Glutamatergic neuron (in vitro differentiated cells): ENCODE results near the gene PRSS23. TPM values are rescaled to one million over a fixed set of nuclear protein-coding genes. Genes with fewer than 3 reads are reported as not detected.
A peak's percentile ranks its signal among the peaks of the same experiment; 100 is the strongest.
"Not testable (repeated sequence)": the region's sequence is repeated elsewhere in the genome, so short reads cannot be mapped to it uniquely, and the experiment has no call there.

Experiments
- DNase-seq: peaks from one replicate; pipeline ENCODE4 v3.0.0; 2022
- H3K27ac Mint-ChIP-seq: one replicate; pipeline ENCODE4 v1.8.0; 2020; ENCODE audit warnings: mild to moderate bottlenecking, mixed read lengths, inconsistent platforms; ENCODE audit not compliant: unreplicated experiment
- H3K27me3 Mint-ChIP-seq: one replicate; pipeline ENCODE4 v1.8.0; 2020; ENCODE audit warnings: mild to moderate bottlenecking, moderate library complexity, mixed read lengths, inconsistent platforms; ENCODE audit not compliant: unreplicated experiment
- H3K36me3 Mint-ChIP-seq: one replicate; pipeline ENCODE4 v1.8.0; 2020; ENCODE audit warnings: mild to moderate bottlenecking, mixed read lengths, inconsistent platforms; ENCODE audit not compliant: unreplicated experiment
- H3K4me1 Mint-ChIP-seq: one replicate; pipeline ENCODE4 v1.8.0; 2020; ENCODE audit warnings: mild to moderate bottlenecking, low read depth, mixed read lengths, inconsistent platforms; ENCODE audit not compliant: unreplicated experiment
- H3K4me3 Mint-ChIP-seq: one replicate; pipeline ENCODE4 v1.8.0; 2020; ENCODE audit warnings: mild to moderate bottlenecking, mixed read lengths, inconsistent platforms; ENCODE audit not compliant: unreplicated experiment
- H3K9me3 Mint-ChIP-seq: one replicate; pipeline ENCODE4 v1.8.0; 2020; ENCODE audit warnings: mild to moderate bottlenecking, moderate library complexity, mixed read lengths, inconsistent platforms; ENCODE audit not compliant: unreplicated experiment
- total RNA-seq: library from RNA; stranded (reverse); fragmentation: NEBNext Ultra II Directional; extraction: Animal tissue kit (Norgen Biotek cat#: 25700); gene quantifications from one replicate; pipeline ENCODE4 v1.2.1, GENCODE V29; 2021; ENCODE audit not compliant: unreplicated experiment
- TF ChIP-seq, protein P1 (sequence below): fragments of 200-600 bp; sonication (generic); IDR thresholded peaks from one replicate; pipeline ENCODE4 v1.5.0; 2021; ENCODE audit not compliant: partially characterized antibody, unreplicated experiment

PRSS23 gene
- total RNA-seq, 1 donor from 2014 or later: 20.2 TPM

DNA sequence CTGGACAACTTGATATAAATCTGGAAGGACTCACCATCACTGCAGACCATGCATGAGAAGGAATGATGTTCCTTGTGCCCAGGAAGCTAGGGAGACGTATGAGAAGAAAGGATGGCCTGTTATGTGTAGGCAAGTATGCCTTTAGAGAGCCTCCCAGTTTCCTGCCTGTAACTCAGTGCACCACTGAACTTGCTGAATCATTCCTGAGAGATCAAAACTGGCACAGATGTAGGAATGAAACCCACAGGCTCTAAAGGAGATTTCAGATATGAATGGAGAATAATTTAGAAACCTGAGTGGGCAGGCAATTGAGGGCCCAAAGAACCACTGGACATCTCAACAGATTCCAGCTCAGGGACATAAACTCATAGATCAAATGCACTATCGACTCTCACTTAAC is 38.4 kb upstream of the PRSS23 start:
- TF ChIP-seq, protein P1, sequence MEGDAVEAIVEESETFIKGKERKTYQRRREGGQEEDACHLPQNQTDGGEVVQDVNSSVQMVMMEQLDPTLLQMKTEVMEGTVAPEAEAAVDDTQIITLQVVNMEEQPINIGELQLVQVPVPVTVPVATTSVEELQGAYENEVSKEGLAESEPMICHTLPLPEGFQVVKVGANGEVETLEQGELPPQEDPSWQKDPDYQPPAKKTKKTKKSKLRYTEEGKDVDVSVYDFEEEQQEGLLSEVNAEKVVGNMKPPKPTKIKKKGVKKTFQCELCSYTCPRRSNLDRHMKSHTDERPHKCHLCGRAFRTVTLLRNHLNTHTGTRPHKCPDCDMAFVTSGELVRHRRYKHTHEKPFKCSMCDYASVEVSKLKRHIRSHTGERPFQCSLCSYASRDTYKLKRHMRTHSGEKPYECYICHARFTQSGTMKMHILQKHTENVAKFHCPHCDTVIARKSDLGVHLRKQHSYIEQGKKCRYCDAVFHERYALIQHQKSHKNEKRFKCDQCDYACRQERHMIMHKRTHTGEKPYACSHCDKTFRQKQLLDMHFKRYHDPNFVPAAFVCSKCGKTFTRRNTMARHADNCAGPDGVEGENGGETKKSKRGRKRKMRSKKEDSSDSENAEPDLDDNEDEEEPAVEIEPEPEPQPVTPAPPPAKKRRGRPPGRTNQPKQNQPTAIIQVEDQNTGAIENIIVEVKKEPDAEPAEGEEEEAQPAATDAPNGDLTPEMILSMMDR: no peak
- H3K27me3 Mint-ChIP-seq: no peaks in the 10 kb centered on the region
- no peaks in the 10 kb centered on the region for H3K36me3 Mint-ChIP-seq
- DNase-seq: no peak
- no peaks in the 10 kb centered on the region for H3K4me1 Mint-ChIP-seq
- H3K9me3 Mint-ChIP-seq: no peaks in the 10 kb centered on the region
- H3K27ac Mint-ChIP-seq: no peak overlapping the region
- no peak overlapping the region for H3K4me3 Mint-ChIP-seq

DNA sequence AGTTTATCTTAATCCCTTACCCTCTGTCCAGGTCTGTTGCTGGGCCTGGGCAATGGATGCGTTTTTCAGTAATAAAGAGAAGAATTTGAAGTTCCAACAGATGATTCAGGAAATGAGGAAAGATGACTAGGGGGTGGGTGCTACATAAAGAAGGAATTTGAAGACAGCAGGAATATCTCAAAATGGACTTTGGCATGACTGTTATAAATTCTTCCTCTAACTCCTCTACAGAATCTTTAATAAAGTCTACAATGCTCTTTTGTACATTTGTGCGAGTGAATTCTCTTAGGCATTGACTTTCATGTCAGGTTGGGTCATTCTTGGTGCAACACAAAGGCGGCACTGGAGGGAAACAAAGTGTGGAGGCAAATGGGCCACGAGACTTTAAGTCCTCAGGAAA is 35.1 kb upstream of the PRSS23 start:
- peaks cover 3% of the 10 kb centered on the region for H3K4me1 Mint-ChIP-seq
- no peak overlapping the region for H3K27ac Mint-ChIP-seq
- peaks cover 2% of the 10 kb centered on the region for H3K27me3 Mint-ChIP-seq
- no peaks in the 10 kb centered on the region for H3K9me3 Mint-ChIP-seq
- no peak overlapping the region for H3K4me3 Mint-ChIP-seq
- H3K36me3 Mint-ChIP-seq: no peaks in the 10 kb centered on the region
- no peak for DNase-seq
- TF ChIP-seq, protein P1: no peak

DNA sequence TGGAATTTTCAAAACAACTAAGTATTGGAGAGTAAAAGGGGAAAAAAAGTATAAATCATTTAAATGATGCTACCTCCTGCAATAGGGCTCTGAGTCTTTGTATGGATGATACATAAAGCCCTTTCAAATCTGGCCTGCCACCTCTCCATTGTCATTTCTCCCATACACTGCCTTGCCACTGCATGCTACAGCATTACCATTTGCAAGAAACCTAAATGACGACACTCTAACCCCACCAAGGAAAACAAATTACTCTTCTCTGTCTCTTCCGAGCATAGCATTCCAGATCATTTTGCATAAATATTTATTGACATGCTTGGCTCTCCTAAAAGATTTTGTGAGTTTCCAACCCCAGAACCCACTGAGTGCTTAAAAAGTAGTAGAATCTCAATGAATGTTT is 34.5 kb upstream of the PRSS23 start:
- Mint-ChIP-seq H3K4me3 (no peak overlapping the region), H3K36me3 (no peaks in the 10 kb centered on the region), H3K27me3 (peaks cover 2% of the 10 kb centered on the region), H3K4me1 (peaks cover 3% of the 10 kb centered on the region), H3K27ac (no peak overlapping the region), H3K9me3 (no peaks in the 10 kb centered on the region)
- TF ChIP-seq, protein P1: no peak
- no peak for DNase-seq

DNA sequence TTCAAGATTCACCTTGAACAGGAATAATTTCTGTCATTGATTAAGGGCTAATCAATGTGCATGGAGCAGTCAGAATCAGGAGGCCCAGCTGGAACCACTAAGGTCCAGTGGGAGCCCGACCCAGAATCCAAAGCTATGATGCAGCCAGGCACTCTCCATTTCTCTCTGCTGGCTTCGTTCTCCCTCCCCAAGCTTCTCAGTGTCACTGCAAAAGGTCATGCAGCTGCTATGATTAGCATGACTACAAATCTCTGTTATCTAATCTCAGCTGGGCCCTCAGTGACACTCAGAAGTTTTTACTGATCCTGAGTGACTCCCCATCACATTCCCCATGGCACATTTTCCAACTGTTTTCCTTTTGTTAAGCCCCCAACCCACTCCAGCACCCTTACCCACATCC is 31.1 kb upstream of the PRSS23 start:
- Mint-ChIP-seq H3K27me3 (peaks cover 2% of the 10 kb centered on the region), H3K9me3 (peaks cover 5% of the 10 kb centered on the region), H3K4me1 (peaks cover 3% of the 10 kb centered on the region), H3K36me3 (no peaks in the 10 kb centered on the region), H3K27ac (peak overlapping the region; percentile 86), H3K4me3 (peak overlapping the region; percentile 3)
- no peak for DNase-seq
- TF ChIP-seq, protein P1: no peak

DNA sequence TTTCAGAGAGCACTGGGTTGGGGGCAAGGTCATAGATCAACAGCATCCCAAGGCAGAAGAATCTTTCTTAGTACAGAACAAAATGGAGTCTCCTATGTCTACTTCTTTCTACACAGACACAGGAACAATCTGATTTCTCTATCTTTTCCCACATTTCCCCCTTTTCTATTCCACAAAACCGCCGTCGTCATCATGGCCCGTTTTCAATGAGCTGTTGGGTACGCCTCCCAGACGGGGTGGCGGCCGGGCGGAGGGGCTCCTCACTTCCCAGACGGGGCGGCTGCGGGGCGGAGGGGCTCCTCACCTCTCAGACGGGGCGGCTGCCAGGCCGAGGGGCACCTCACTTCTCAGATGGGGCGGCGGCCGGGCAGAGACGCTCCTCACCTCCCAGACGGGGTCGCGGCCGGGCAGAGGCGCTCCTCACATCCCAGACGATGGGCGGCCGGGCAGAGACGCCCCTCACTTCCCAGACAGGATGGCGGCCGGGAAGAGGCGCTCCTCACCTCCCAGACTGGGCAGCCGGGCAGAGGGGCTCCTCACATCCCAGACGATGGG is 29.8 kb upstream of the PRSS23 start:
- peak; percentile 20 for DNase-seq
- not testable (repeated sequence) for H3K27ac Mint-ChIP-seq, H3K4me3 Mint-ChIP-seq, H3K9me3 Mint-ChIP-seq, H3K27me3 Mint-ChIP-seq, H3K36me3 Mint-ChIP-seq, H3K4me1 Mint-ChIP-seq

DNA sequence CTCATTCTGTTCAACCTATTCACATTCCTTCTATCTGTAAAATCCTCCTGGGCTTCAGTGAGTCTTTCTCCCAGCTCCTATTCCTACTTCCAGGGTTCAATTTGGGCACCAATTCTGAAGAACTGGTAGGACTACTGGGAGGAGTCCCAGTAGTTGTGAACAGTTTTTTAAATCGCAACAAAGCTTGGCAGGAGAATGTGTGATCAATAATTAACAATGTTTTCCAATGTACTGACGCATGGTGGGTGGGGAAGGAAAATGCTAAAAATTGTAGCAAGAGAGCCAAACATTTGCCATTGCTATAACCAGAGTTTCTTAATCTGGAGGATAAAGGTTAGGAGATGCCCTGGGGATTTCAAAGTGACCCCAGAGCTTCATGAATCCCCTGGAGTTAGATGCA is 27.3 kb upstream of the PRSS23 start:
- TF ChIP-seq, protein P1: no peak
- H3K36me3 Mint-ChIP-seq: no peaks in the 10 kb centered on the region

More for the DNA sequence above, 27.3 kb upstream of the PRSS23 start:
- DNase-seq: no peak
- no peak overlapping the region for H3K27ac Mint-ChIP-seq
- H3K27me3 Mint-ChIP-seq: peaks cover 5% of the 10 kb centered on the region
- H3K4me3 Mint-ChIP-seq: no peak overlapping the region
- peaks cover 7% of the 10 kb centered on the region for H3K9me3 Mint-ChIP-seq
- peaks cover 5% of the 10 kb centered on the region for H3K4me1 Mint-ChIP-seq
